Measurements from ENCODE around the gene SYNGR2.

The SYNGR2 gene

GRCh38 chr17:78128551-78129350, 39.6 kb upstream of the SYNGR2 start, which contains the start of gene TMC6 (continued):
- TF ChIP-seq ZFP41 (tag by site-specific recombination; IDR thresholded peaks at IDR 0.05; ENCODE audit: borderline replicate concordance) (no peak), PBX3 (CRISPR knock-in tag; IDR thresholded peaks at IDR 0.05) (no peak), ZNF558 (tag by site-specific recombination; IDR thresholded peaks at IDR 0.05) (no peak), CTCF (tag by site-specific recombination; IDR thresholded peaks at IDR 0.05) (no peak), ZBTB26 (tag by site-specific recombination; optimal IDR thresholded peaks at IDR 0.05) (peak; percentile 56), ZNF664 (tag by site-specific recombination; IDR thresholded peaks at IDR 0.05) (no peak), ZSCAN30 (tag by site-specific recombination; IDR thresholded peaks at IDR 0.05) (peak; percentile 20; the same call in 1 of the 2 replicates), INSM2 (tag by site-specific recombination; IDR thresholded peaks at IDR 0.05) (no peak), ZNF76 (tag by site-specific recombination; IDR thresholded peaks at IDR 0.05; ENCODE audit: borderline replicate concordance, low read depth) (peak; percentile 43; the same call in 1 of the 2 replicates), ZNF394 (tag by site-specific recombination; IDR thresholded peaks at IDR 0.05; ENCODE audit: borderline replicate concordance) (peak; percentile 75), GLI2 (tag by site-specific recombination; IDR thresholded peaks at IDR 0.05; ENCODE audit: borderline replicate concordance, low read depth) (no peak), SP7 (tag by site-specific recombination; IDR thresholded peaks at IDR 0.05) (peak; percentile 24; the same call in 1 of the 2 replicates)

- POLR2A ChIA-PET: interaction anchor here (0.6 to 2.1 kb wide), 7 partner anchors 11 to 69 kb away, joined by 3 to 13 read pairs (median 3); partner anchors contain the start of genes AFMID and TK1
- H3K36me3 ChIP-seq (ENCODE audit: control insufficient read depth in 2 of 2, insufficient read depth in 1 of 2, low read length in 2 of 2): no peaks in the 10 kb centered on the region
- peaks cover 6% of the 10 kb centered on the region; the same call in 1 of the 2 replicates for H3K4me1 ChIP-seq (ENCODE audit: control insufficient read depth, insufficient read depth, low read length)
- H3K27ac ChIP-seq (ENCODE audit: extremely low read depth, low read depth, low read length): no peak overlapping the region
- H3K9me3 ChIP-seq (ENCODE audit: control insufficient read depth, insufficient read depth, low read depth, low read length): no peaks in the 10 kb centered on the region
- no peak overlapping the region for H3K4me3 ChIP-seq (ENCODE audit: low read depth, low read length)
- CTCF ChIA-PET: interaction anchor here (0.9 to 2.0 kb wide), 3 partner anchors 11 to 57 kb away, joined by 4 to 5 read pairs (median 4); partner anchors contain the start of genes AFMID and TK1
- TF ChIP-seq ZNF626 (tag by site-specific recombination; IDR thresholded peaks at IDR 0.05) (no peak), ZNF670 (tag by site-specific recombination; IDR thresholded peaks at IDR 0.05; ENCODE audit: low read depth) (no peak), HOXC10 (CRISPR knock-in tag; IDR thresholded peaks at IDR 0.05) (no peak), ZNF184 (tag by site-specific recombination; IDR thresholded peaks at IDR 0.05) (no peak), ZBTB26 (tag by site-specific recombination; optimal IDR thresholded peaks at IDR 0.05) (no peak), ZNF23 (tag by site-specific recombination; IDR thresholded peaks at IDR 0.05; ENCODE audit: borderline replicate concordance) (no peak), ZNF548 (tag by site-specific recombination; IDR thresholded peaks at IDR 0.05) (no peak), ZNF10 (tag by site-specific recombination; IDR thresholded peaks at IDR 0.05) (no peak), ZNF701 (tag by site-specific recombination; IDR thresholded peaks at IDR 0.05) (no peak), ZNF146 (tag by site-specific recombination; IDR thresholded peaks at IDR 0.05) (no peak), ZNF580 (tag by site-specific recombination; IDR thresholded peaks at IDR 0.05) (0 out of 2 replicates have a peak, but pooled peaks have one; percentile 34), ZNF335 (tag by site-specific recombination; conservative IDR thresholded peaks at IDR 0.05) (no peak), HIC1 (tag by site-specific recombination; IDR thresholded peaks at IDR 0.05) (peak; percentile 16; the same call in 1 of the 2 replicates)
Observed at GRCh38 chr17:78129351-78130089, 38.9 kb upstream of the SYNGR2 start.

Data from HEK293 (cell line).